WTC11 (cell line): ENCODE results near the gene RPL38. TPM values are rescaled to one million over a fixed set of nuclear protein-coding genes. Genes with fewer than 3 reads are reported as not detected.

Source experiments
- ATAC-seq: fragments of 200-7000 bp; cut with Tn5 transposase; 2 replicates; pipeline ENCODE4 v1.10.0; 2021; ENCODE audit warnings: mild to moderate bottlenecking, moderate library complexity
- CTCF ChIA-PET: fragments of 300-600 bp; sonication (Branson Sonifier 250); formaldehyde crosslinking; loops from one replicate; lab custom pipeline; 2021; ENCODE audit warnings: antibody characterized with exemption; lab: Charles Lee
- POLR2A ChIA-PET: fragments of 350-600 bp; sonication (Branson Sonifier 250); formaldehyde crosslinking; loops from one replicate; lab custom pipeline; 2021; ENCODE audit warnings: antibody characterized with exemption; lab: Charles Lee
- DNase-seq: peaks from one replicate; pipeline ENCODE4 v3.0.0; 2021; ENCODE audit warnings: low spot score
- H3K27ac Mint-ChIP-seq: 2 replicates; pipeline ENCODE4 v1.8.0; 2021; ENCODE audit warnings: mixed read lengths
- H3K27me3 Mint-ChIP-seq: 2 replicates; pipeline ENCODE4 v1.8.0; 2021; ENCODE audit warnings: low read depth, mild to moderate bottlenecking, moderate library complexity, mixed read lengths
- H3K36me3 Mint-ChIP-seq: 2 replicates; pipeline ENCODE4 v1.8.0; 2021; ENCODE audit warnings: mixed read lengths
- H3K4me1 Mint-ChIP-seq: 2 replicates; pipeline ENCODE4 v1.8.0; 2022; ENCODE audit warnings: mixed read lengths
- H3K4me3 Mint-ChIP-seq: 2 replicates; pipeline ENCODE4 v1.8.0; 2021; ENCODE audit warnings: mild to moderate bottlenecking, moderate library complexity, mixed read lengths
- H3K9me3 Mint-ChIP-seq: 2 replicates; pipeline ENCODE4 v1.8.0; 2021; ENCODE audit warnings: mixed read lengths
- CREM ChIP-seq: sonication (generic); formaldehyde crosslinking; IDR thresholded peaks from 2 replicates; pipeline ENCODE4 v1.8.1; 2022; ENCODE audit warnings: mild to moderate bottlenecking, missing genetic modification reagents, moderate library complexity
- CTCF ChIP-seq: fragments of 200-600 bp; IDR thresholded peaks from 2 replicates; pipeline ENCODE4 v1.8.0; 2022; ENCODE audit warnings: antibody characterized with exemption
- E2F1 ChIP-seq: sonication (generic); formaldehyde crosslinking; IDR thresholded peaks from 2 replicates; pipeline ENCODE4 v1.8.0; 2022; ENCODE audit warnings: mild to moderate bottlenecking, missing genetic modification reagents
- ETV6 ChIP-seq: sonication (generic); formaldehyde crosslinking; IDR thresholded peaks from 2 replicates; pipeline ENCODE4 v1.8.1; 2022; ENCODE audit warnings: mild to moderate bottlenecking, missing genetic modification reagents
- FOXP1 ChIP-seq: sonication (generic); formaldehyde crosslinking; IDR thresholded peaks from 2 replicates; pipeline ENCODE4 v1.8.0; 2022; ENCODE audit warnings: missing genetic modification reagents, mild to moderate bottlenecking, moderate library complexity, borderline replicate concordance
- USF2 ChIP-seq: sonication (generic); formaldehyde crosslinking; IDR thresholded peaks from 2 replicates; pipeline ENCODE4 v1.8.1; 2023; ENCODE audit warnings: mild to moderate bottlenecking, missing genetic modification reagents, moderate library complexity
- ZNF138 ChIP-seq: sonication (generic); formaldehyde crosslinking; conservative IDR thresholded peaks from 2 replicates; pipeline ENCODE4 v1.8.1; 2022; ENCODE audit warnings: mild to moderate bottlenecking, moderate library complexity, missing genetic modification reagents
- ZNF219 ChIP-seq: sonication (generic); formaldehyde crosslinking; IDR thresholded peaks from 2 replicates; pipeline ENCODE4 v1.8.0; 2023; ENCODE audit warnings: missing genetic modification reagents, mild to moderate bottlenecking, borderline replicate concordance
- ZNF396 ChIP-seq: fragments of 250-450 bp; sonication (Bioruptor Pico); IDR thresholded peaks from 2 replicates; pipeline ENCODE4 v1.8.0; 2021; ENCODE audit warnings: mild to moderate bottlenecking, moderate library complexity, borderline replicate concordance
- ZNF425 ChIP-seq: fragments of 250-450 bp; sonication (Bioruptor Pico); conservative IDR thresholded peaks from 2 replicates; pipeline ENCODE4 v1.9.0; 2021; ENCODE audit warnings: mild to moderate bottlenecking
- total RNA-seq: library from RNA; stranded (reverse); gene quantifications from 3 replicates; pipeline ENCODE4 v1.2.3, GENCODE V29; 2021
- TF ChIP-seq, protein P1 (sequence below): sonication (generic); formaldehyde crosslinking; IDR thresholded peaks from 2 replicates; pipeline ENCODE4 v1.8.1; 2022; ENCODE audit warnings: missing genetic modification reagents, borderline replicate concordance
- TF ChIP-seq, protein P2 (sequence below): sonication (generic); formaldehyde crosslinking; IDR thresholded peaks from 2 replicates; pipeline ENCODE4 v1.8.1; 2022; ENCODE audit warnings: low read depth, missing genetic modification reagents, borderline replicate concordance
- TF ChIP-seq, protein P3 (sequence below): sonication (generic); formaldehyde crosslinking; IDR thresholded peaks from 2 replicates; pipeline ENCODE4 v1.8.0; 2023; ENCODE audit warnings: missing genetic modification reagents
- TF ChIP-seq, protein P4 (sequence below): fragments of 250-450 bp; sonication (Bioruptor Pico); IDR thresholded peaks from 2 replicates; pipeline ENCODE4 v1.9.0; 2021; ENCODE audit warnings: mild to moderate bottlenecking
- TF ChIP-seq, protein P5 (sequence below): fragments of 250-450 bp; sonication (Bioruptor Pico); IDR thresholded peaks from 2 replicates; pipeline ENCODE4 v1.9.0; 2021; ENCODE audit warnings: mild to moderate bottlenecking

RPL38 gene
- total RNA-seq, 1 experiment from 2014 or later = 1,170 TPM

GRCh38 chr17:74199306-74200092, 4.0 kb upstream of the RPL38 start (continued):
- no peak for TF ChIP-seq ZNF138
- TF ChIP-seq, protein P1, sequence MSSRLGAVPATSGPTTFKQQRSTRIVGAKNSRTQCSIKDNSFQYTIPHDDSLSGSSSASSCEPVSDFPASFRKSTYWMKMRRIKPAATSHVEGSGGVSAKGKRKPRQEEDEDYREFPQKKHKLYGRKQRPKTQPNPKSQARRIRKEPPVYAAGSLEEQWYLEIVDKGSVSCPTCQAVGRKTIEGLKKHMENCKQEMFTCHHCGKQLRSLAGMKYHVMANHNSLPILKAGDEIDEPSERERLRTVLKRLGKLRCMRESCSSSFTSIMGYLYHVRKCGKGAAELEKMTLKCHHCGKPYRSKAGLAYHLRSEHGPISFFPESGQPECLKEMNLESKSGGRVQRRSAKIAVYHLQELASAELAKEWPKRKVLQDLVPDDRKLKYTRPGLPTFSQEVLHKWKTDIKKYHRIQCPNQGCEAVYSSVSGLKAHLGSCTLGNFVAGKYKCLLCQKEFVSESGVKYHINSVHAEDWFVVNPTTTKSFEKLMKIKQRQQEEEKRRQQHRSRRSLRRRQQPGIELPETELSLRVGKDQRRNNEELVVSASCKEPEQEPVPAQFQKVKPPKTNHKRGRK (CRISPR knock-in tag) = no peak
- no peak for TF ChIP-seq FOXP1
- TF ChIP-seq, protein P2, sequence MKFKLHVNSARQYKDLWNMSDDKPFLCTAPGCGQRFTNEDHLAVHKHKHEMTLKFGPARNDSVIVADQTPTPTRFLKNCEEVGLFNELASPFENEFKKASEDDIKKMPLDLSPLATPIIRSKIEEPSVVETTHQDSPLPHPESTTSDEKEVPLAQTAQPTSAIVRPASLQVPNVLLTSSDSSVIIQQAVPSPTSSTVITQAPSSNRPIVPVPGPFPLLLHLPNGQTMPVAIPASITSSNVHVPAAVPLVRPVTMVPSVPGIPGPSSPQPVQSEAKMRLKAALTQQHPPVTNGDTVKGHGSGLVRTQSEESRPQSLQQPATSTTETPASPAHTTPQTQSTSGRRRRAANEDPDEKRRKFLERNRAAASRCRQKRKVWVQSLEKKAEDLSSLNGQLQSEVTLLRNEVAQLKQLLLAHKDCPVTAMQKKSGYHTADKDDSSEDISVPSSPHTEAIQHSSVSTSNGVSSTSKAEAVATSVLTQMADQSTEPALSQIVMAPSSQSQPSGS (CRISPR knock-in tag) = no peak
- TF ChIP-seq CTCF = peak; percentile 95
- TF ChIP-seq, protein P3, sequence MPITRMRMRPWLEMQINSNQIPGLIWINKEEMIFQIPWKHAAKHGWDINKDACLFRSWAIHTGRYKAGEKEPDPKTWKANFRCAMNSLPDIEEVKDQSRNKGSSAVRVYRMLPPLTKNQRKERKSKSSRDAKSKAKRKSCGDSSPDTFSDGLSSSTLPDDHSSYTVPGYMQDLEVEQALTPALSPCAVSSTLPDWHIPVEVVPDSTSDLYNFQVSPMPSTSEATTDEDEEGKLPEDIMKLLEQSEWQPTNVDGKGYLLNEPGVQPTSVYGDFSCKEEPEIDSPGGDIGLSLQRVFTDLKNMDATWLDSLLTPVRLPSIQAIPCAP (CRISPR knock-in tag) = no peak
- peak; percentile 72; the same call in 1 of the 2 replicates for TF ChIP-seq ETV6 (CRISPR knock-in tag)

DNA sequence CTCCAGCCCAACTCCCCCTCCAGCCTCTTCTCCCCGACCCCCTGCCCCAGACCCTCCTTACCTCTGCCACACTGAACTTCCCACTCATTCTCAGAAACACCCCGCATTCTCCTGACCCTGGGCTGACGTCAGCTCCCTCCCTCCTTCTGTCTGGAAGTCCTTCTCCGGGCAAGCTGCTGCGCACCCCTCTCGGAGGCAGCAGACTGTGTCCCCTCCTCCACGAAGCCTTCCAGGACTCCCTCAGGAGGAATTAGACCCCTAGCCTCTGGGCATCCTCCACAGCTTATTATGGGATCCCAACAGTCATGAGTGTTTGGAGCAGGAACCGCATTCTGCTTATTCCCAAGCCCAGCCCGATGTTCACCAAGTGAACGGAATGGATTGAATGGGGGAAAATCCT, 3.4 kb upstream of the RPL38 start:
- no peak for ATAC-seq
- H3K4me3 Mint-ChIP-seq = peak overlapping the region; percentile 39
- peaks cover 13% of the 10 kb centered on the region for H3K36me3 Mint-ChIP-seq
- CTCF ChIA-PET = interaction anchor here (0.5 to 3.5 kb wide), 87 partner anchors 9 to 968 kb away, joined by 3 to 99 read pairs (median 5); partner anchors contain the start of genes BTBD17, DNAI2, SDK2 and TTYH2
- POLR2A ChIA-PET = interaction anchor here (0.6 to 1.4 kb wide), 3 partner anchors 8 to 82 kb away, joined by 3 to 4 read pairs (median 3); no protein-coding TSS in a partner anchor
- no peaks in the 10 kb centered on the region for H3K9me3 Mint-ChIP-seq
- H3K4me1 Mint-ChIP-seq = peaks cover 21% of the 10 kb centered on the region
- peaks cover 24% of the 10 kb centered on the region for H3K27me3 Mint-ChIP-seq
- DNase-seq = no peak
- no peak overlapping the region for H3K27ac Mint-ChIP-seq
- TF ChIP-seq ZNF219 (CRISPR knock-in tag) = no peak
- TF ChIP-seq, protein P3 (CRISPR knock-in tag) = no peak
- no peak for TF ChIP-seq ZNF425
- no peak for TF ChIP-seq ZNF396 (CRISPR knock-in tag)
- TF ChIP-seq ZNF138 = no peak
- TF ChIP-seq, protein P4, sequence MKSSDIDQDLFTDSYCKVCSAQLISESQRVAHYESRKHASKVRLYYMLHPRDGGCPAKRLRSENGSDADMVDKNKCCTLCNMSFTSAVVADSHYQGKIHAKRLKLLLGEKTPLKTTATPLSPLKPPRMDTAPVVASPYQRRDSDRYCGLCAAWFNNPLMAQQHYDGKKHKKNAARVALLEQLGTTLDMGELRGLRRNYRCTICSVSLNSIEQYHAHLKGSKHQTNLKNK (CRISPR knock-in tag) = no peak
- TF ChIP-seq USF2 = no peak
- TF ChIP-seq E2F1 (CRISPR knock-in tag) = no peak
- no peak for TF ChIP-seq CREM (CRISPR knock-in tag)
- TF ChIP-seq, protein P5, sequence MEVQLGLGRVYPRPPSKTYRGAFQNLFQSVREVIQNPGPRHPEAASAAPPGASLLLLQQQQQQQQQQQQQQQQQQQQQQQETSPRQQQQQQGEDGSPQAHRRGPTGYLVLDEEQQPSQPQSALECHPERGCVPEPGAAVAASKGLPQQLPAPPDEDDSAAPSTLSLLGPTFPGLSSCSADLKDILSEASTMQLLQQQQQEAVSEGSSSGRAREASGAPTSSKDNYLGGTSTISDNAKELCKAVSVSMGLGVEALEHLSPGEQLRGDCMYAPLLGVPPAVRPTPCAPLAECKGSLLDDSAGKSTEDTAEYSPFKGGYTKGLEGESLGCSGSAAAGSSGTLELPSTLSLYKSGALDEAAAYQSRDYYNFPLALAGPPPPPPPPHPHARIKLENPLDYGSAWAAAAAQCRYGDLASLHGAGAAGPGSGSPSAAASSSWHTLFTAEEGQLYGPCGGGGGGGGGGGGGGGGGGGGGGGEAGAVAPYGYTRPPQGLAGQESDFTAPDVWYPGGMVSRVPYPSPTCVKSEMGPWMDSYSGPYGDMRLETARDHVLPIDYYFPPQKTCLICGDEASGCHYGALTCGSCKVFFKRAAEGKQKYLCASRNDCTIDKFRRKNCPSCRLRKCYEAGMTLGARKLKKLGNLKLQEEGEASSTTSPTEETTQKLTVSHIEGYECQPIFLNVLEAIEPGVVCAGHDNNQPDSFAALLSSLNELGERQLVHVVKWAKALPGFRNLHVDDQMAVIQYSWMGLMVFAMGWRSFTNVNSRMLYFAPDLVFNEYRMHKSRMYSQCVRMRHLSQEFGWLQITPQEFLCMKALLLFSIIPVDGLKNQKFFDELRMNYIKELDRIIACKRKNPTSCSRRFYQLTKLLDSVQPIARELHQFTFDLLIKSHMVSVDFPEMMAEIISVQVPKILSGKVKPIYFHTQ (CRISPR knock-in tag) = no peak
- TF ChIP-seq, protein P1 (CRISPR knock-in tag) = no peak
